DND-41 (cell line): ENCODE results near the gene ANKRD31.

Experiments
- ATAC-seq: fragments of 200-7000 bp; cut with Tn5 transposase; 3 replicates; pipeline ENCODE4 v1.9.1; 2021; ENCODE audit warnings: low read depth; ENCODE audit not compliant: insufficient read depth
- DNase-seq: peaks from one replicate; pipeline ENCODE4 v3.0.0-alpha.2; 2020
- H2AFZ ChIP-seq: 2 replicates; pipeline ENCODE4 v1.6.0; 2012; ENCODE audit warnings: low read depth, low read length
- H3K27ac ChIP-seq: 2 replicates; pipeline ENCODE4 v1.5.1; 2012; ENCODE audit warnings: low read length, inconsistent platforms
- H3K27me3 ChIP-seq: fragments of 200-600 bp; sonication (generic); 2 replicates; pipeline ENCODE4 v1.6.0; 2012; ENCODE audit warnings: low read length, mild to moderate bottlenecking, inconsistent platforms; ENCODE audit not compliant: insufficient read depth, poor library complexity
- H3K36me3 ChIP-seq: 2 replicates; pipeline ENCODE4 v1.5.1; 2012; ENCODE audit warnings: low read length, inconsistent platforms; ENCODE audit not compliant: insufficient read depth
- H3K4me1 ChIP-seq: 2 replicates; pipeline ENCODE4 v1.5.1; 2012; ENCODE audit warnings: mild to moderate bottlenecking, low read length; ENCODE audit not compliant: insufficient read depth
- H3K4me2 ChIP-seq: 2 replicates; pipeline ENCODE4 v1.6.0; 2012; ENCODE audit warnings: mild to moderate bottlenecking, moderate library complexity, low read length, inconsistent platforms; ENCODE audit not compliant: insufficient read depth
- H3K4me3 ChIP-seq, 2 experiments: fragments of 200-600 bp in 1 of 2; shearing (Covaris generic) in 1 of 2; 2 replicates each; pipeline ENCODE4 v1.5.1; 2012 to 2016; ENCODE audit warnings: inconsistent platforms in 2 of 2, low read length in 2 of 2, mild to moderate bottlenecking in 2 of 2, low read depth in 1 of 2, moderate library complexity in 1 of 2
- H3K79me2 ChIP-seq: 2 replicates; pipeline ENCODE4 v1.6.0; 2012; ENCODE audit warnings: low read length, inconsistent platforms; ENCODE audit not compliant: insufficient read depth
- H3K9ac ChIP-seq: 2 replicates; pipeline ENCODE4 v1.6.0; 2012; ENCODE audit warnings: low read depth, mild to moderate bottlenecking, inconsistent platforms, low read length, moderate library complexity
- H3K9me3 ChIP-seq: 2 replicates; pipeline ENCODE4 v1.5.1; 2012; ENCODE audit warnings: low read length, moderate library complexity, mild to moderate bottlenecking, inconsistent platforms; ENCODE audit not compliant: insufficient read depth, severe bottlenecking
- H4K20me1 ChIP-seq: 2 replicates; pipeline ENCODE4 v1.6.0; 2012; ENCODE audit warnings: low read length; ENCODE audit not compliant: insufficient read depth
- CTCF ChIP-seq: IDR thresholded peaks from 2 replicates; pipeline ENCODE4 v1.5.1; 2012; ENCODE audit warnings: borderline replicate concordance, low read length, moderate library complexity, mild to moderate bottlenecking; ENCODE audit not compliant: poor library complexity, severe bottlenecking; ENCODE audit errors: extremely low read depth
- EZH2 ChIP-seq: IDR thresholded peaks from 3 replicates; pipeline ENCODE4 v1.6.1; 2012; ENCODE audit warnings: borderline replicate concordance, low read depth, mild to moderate bottlenecking, moderate library complexity, low read length, inconsistent platforms; ENCODE audit not compliant: severe bottlenecking

ANKRD31 gene

GRCh38 chr5:75091597-75091996 lies 145.1 kb downstream of the ANKRD31 start:
- Histone ChIP-seq H3K4me2 (no peak overlapping the region), H2AFZ (no peak overlapping the region)

GRCh38 chr5:75089662-75090061 lies 147.0 kb downstream of the ANKRD31 start:
- Histone ChIP-seq H3K4me1 (no peaks in the 10 kb centered on the region), H2AFZ (no peak overlapping the region), H3K4me2 (no peak overlapping the region), H3K27me3 (peaks cover 2% of the 10 kb centered on the region), H3K4me3 (no peak overlapping the region), H3K79me2 (no peaks in the 10 kb centered on the region), H4K20me1 (no peaks in the 10 kb centered on the region; the same call in 1 of the 2 replicates), H3K27ac (no peak overlapping the region), H3K9me3 (no peaks in the 10 kb centered on the region), H3K9ac (no peak overlapping the region), H3K36me3 (no peaks in the 10 kb centered on the region)
- ATAC-seq (no peak), DNase-seq (no peak)
- TF ChIP-seq EZH2 (no peak), CTCF (no peak)

More at GRCh38 chr5:75091597-75091996, 145.1 kb downstream of the ANKRD31 start:
- Histone ChIP-seq H3K36me3 (no peaks in the 10 kb centered on the region), H3K4me1 (no peaks in the 10 kb centered on the region), H3K27ac (no peak overlapping the region), H3K9me3 (no peaks in the 10 kb centered on the region), H4K20me1 (no peaks in the 10 kb centered on the region; the same call in 1 of the 2 replicates), H3K27me3 (peaks cover 2% of the 10 kb centered on the region), H3K9ac (no peak overlapping the region), H3K79me2 (no peaks in the 10 kb centered on the region), H3K4me3 (no peak overlapping the region)
- TF ChIP-seq CTCF, result no peak
- no peak for TF ChIP-seq EZH2
- no peak for ATAC-seq
- DNase-seq, result no peak

GRCh38 chr5:75089137-75089536 lies 147.5 kb downstream of the ANKRD31 start:
- no peak overlapping the region for H2AFZ ChIP-seq
- no peak overlapping the region for H3K4me3 ChIP-seq
- no peak overlapping the region for H3K27ac ChIP-seq
- no peaks in the 10 kb centered on the region for H3K4me1 ChIP-seq
- peaks cover 2% of the 10 kb centered on the region for H3K27me3 ChIP-seq
- no peaks in the 10 kb centered on the region for H3K79me2 ChIP-seq
- ATAC-seq (no peak), DNase-seq (no peak)
- H3K4me2 ChIP-seq, result no peak overlapping the region
- H4K20me1 ChIP-seq, result no peaks in the 10 kb centered on the region; the same call in 1 of the 2 replicates
- no peaks in the 10 kb centered on the region for H3K36me3 ChIP-seq
- TF ChIP-seq CTCF, result no peak
- no peak for TF ChIP-seq EZH2
- H3K9me3 ChIP-seq, result no peaks in the 10 kb centered on the region
- no peak overlapping the region for H3K9ac ChIP-seq

- TF ChIP-seq EZH2 (no peak), CTCF (no peak)
- Histone ChIP-seq H3K4me1 (no peaks in the 10 kb centered on the region), H3K79me2 (no peaks in the 10 kb centered on the region), H3K27ac (no peak overlapping the region), H3K9me3 (no peaks in the 10 kb centered on the region), H3K4me2 (no peak overlapping the region), H3K36me3 (no peaks in the 10 kb centered on the region), H3K9ac (no peak overlapping the region), H2AFZ (no peak overlapping the region), H4K20me1 (no peaks in the 10 kb centered on the region; the same call in 1 of the 2 replicates), H3K4me3 (no peak overlapping the region), H3K27me3 (peaks cover 2% of the 10 kb centered on the region)
- DNase-seq, result no peak
- ATAC-seq, result no peak
Measured at GRCh38 chr5:75088648-75089047, 148.0 kb downstream of the ANKRD31 start.
